T1000 (cell line): ENCODE data around the gene TTC12.
"Not testable (repeated sequence)": the region's sequence is repeated elsewhere in the genome, so short reads cannot be mapped to it uniquely, and the experiment has no call there.

Experiments
- DNase-seq: peaks from one replicate; lab custom pipeline; 2025; ENCODE audit warnings: mixed read lengths; lab: John Stamatoyannopoulos, UW

Gene TTC12

DNA sequence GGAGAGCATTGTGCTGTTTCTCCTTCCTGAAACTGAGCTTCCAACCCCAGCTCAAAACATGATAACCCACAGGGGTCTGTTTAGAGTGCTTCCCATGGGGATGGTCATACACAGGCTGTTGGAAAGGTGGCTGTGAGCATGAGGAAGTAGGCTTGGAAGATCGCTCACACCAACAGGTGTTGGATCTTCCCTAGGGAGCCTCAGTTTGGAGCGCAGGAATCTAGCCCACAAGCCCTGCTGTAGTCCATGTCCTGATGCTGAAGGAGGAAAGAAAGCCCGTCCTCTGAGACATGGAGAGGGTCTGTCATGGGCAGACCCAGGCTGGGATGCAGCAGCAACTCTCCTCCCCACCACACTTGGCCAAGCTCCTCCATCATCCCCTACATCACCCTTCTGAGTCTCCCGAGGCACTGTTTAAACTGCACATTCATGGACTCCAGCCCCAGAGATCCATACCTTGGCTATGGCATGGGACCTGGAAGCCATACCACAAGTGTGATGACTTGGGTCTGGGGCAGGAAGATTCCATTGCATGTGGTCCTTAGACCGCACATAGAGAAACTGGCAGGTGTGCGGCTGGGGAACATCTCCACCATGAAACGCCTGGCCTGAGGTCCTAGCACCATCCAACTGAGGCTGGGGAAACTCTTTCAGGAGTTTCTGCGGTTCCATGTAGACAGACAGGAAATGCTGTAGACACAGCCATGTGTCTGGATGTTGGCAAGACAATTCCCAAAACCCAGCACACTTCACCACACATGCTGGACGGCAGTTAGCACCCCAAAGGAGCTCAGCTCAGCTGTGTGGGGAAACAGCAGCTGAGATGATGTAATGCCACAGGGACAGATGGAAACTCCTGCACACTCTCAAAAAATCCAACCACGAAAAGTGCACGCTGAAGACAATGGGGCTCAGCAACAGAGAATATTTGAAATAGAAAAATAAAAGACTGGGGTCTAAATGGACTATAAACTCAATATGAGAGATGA lies 27.6 kb upstream of the TTC12 start:
- DNase-seq: no peak

DNA sequence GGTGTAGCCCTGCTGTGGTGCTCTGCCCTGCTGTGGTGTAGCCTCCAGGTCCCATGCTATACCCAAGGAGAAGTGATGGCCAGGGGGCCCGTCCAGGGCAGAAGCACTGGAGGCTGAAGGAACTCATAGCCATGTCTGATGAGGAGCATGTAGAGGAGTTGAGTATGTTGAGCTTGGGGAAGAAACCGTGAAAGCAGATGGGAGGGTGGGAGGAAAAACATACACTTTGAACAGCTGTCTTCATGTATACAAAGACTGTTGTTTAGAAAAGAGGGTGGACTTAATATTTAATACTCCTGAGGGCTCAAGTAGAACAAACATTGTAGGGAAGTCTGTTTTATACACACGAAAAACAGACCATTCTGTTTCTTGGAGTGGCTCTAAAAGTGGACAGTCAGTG lies 26.6 kb upstream of the TTC12 start:
- no peak for DNase-seq

DNA sequence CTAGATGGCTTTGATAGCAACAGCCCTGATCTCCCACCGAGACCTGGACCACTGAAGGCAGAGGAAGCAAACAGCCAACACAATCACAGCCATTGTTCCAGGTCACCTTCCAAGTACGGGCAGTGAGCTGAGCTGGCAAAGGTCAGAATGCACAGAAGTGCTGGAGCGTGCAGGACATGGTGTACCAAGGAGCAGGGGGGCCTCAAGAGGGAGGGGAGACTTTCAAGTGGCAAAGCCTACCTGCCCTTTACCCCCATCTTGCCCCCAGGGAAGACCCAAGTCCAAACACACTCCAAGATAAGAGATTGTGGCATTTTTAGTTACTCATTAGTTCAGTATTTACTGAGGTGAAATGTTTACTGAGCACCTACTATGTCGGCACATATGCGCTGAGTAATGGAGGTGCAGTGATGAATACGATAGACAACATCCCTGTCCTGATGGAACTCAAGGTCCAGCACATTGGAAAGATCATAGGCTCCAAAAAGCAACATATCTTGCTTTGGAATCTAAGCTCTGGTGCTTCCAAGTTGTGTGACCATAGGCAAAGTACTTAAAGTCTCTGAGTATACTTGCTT lies 26.0 kb upstream of the TTC12 start:
- no peak for DNase-seq

DNA sequence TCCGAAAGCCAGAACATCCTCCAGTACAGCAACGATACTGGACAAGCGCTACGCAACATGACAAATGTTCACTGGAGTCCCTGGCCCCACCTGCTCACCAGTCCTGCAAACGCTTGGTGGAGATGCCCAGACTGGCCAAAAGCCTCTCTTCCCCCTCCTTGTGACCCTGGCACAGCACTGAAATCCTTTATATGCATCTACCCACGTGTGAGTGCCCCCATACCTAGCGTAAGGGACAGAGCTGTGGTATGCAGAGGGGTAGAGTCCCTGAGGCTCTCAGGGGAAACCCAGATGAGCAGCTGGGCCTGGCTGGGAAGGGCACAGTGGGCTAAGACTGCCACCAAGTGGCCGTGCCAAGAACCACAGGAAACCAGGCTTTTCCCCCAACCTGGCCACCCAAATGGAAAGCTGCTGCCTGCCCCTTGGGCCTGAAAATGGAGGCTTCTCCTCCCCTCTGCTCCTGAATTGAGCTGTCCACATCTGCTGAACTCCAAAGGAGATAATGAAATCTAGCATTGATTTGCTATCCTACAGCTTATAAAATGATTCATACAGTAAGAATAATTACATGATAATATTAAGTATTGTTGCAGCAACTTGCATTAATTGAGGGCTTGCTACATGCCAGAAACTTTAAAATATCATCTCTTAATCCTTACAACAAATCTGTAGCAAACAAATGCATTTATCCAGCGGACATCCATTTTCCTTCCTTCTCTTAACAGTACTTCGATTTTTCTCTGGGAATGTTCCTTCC lies 24.8 kb upstream of the TTC12 start:
- no peak for DNase-seq

DNA sequence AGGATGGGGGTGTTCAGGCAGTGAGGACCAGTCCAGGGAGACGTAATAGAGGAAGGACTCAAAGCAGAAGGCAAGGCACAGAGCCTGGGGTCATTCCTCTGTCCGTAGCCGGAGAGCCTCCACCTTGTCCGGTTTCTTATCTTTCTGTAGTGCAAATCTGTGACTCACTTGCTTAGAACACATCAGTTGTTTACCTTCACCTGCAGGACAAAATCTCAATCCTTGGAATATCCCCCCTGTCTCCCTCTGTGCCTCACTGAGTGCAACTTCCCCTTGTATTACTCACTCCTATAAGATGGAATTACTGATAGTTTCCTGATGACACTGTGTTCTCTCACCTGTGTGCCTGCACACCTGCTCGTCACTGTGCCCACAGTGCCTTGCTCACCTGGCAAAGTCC lies 20.4 kb upstream of the TTC12 start:
- DNase-seq: no peak

DNA sequence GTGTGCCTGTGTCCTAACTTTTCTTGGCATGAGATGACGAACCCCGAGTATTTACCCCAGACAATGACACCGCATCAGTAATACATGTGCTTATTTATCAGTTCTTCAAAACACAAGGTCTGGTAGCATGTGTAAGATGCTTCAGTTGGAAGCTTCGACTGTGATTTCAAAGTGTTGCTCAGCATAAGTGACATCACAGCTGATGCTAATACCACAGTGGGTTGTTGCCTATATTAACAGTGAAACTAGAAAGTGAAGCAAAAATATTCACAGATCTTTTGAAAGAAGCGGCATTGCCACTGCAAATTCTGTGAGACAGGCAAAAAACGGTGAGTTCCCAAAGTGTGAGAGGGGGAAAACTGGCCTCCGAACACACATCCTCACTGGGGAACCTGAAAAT lies 18.4 kb upstream of the TTC12 start:
- DNase-seq: no peak

DNA sequence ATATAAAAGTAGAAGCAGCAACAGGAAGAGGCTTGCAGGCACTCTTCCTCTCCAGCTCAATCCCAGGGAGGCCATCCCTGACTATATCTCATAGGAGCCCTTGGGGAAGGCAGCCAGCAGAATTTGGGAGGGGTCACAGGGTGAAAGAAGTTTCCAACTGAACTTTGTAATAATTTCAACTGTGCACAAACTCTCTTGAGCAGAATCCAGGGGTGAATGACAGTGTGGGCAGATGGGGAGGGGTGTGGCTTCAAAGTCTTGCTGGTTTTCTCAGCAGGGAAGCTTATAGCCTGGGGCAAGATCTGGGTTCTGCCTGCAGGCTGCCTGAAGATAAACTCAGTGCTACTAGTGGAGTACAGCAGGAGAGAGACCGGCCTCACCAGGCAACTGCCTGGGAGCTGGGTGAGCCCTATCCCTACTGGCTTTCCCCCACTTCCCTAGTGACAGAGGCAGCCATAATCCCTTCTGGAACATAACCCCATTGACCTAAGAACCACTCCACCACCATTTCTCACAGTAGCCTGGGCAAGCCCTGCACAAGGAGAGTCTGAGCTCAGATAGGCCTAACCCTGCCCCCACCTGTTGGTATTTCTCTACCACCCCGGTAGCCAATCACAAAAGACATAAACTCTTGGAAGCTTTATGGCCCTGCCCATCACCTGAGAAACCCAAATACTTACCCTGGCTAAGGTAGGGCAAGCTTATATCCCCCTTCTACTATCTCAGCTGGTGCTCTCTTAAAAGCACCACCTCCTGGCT lies 17.8 kb upstream of the TTC12 start:
- no peak for DNase-seq

DNA sequence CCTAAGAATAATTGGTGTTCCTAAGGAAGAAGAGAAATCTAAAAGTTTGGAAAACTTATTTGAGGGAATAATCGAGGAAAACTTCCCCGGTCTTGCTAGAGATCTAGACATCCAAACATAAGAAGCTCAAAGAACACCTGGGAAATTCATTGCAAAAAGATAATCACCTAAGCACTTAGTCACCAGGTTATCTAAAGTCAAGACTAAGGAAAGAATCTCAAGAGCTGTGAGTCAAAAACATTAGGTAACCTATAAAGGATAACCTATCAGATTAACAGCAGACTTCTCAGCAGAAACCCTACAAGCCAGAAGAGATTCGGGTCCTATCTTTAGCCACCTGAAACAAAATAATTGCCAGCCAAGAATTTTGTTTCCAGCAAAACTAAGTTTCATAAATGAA lies 15.9 kb upstream of the TTC12 start:
- not testable (repeated sequence) for DNase-seq

DNA sequence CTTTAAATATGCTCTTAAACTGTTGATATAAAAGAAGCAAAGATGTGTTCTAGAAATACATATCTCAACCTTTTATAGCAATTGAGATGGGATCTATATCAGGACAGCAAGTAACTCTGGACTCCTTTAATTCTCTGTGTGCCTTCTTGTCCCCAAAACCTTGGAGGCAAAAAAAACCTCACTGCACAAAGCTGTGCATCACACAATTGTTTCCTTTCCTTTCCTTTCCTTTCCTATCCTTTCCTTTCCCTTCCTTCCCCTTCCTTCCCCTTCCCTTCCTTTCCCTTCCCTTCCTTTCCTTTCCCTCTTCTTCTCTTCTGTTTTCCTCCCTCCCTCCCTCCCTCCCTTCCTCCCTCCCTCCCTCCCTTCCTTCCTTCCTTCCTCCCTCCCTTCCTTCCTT lies 9.5 kb upstream of the TTC12 start:
- no peak for DNase-seq

DNA sequence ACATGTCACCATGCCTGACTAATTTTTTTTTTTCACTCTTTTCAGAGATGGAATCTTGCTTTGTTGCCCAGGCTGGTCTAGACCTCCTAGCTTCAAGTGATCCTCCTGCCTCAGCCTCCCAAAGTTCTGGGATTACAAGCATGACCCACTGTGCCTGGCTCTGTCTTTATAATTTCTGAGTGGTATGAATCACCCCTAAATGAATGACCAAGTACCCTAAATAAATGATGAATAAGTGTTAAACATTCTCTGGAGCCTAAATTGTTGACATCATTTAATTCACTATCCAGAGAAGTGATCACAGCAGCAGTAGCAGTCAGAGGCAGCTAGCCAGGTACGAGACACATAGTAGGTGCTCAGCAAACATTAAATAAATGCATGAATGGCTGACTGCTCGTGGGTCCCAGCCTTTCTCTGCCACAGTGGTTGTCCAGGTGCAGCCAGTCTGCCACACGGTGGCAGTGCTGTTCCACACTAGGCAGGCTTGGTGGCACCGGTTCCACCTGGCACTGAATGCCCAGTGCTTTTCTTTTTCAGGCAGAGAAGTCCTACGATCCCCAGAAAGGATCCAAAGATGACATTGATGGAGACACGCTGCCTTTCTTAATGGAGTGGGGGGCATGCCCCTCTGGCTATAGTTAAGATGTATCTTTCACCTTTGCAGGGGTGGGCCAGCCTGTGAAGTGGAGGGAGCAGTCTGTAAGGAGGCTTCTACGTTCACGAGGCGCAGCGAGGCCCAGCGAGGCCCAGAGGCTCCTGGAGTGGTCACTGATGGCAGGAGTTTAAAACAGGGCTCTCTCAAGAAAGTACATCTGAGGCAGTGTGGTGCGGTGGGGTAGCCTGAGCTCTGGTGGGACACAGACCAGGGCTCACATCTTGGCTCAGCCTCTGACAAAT lies 8.7 kb upstream of the TTC12 start:
- no peak for DNase-seq

DNA sequence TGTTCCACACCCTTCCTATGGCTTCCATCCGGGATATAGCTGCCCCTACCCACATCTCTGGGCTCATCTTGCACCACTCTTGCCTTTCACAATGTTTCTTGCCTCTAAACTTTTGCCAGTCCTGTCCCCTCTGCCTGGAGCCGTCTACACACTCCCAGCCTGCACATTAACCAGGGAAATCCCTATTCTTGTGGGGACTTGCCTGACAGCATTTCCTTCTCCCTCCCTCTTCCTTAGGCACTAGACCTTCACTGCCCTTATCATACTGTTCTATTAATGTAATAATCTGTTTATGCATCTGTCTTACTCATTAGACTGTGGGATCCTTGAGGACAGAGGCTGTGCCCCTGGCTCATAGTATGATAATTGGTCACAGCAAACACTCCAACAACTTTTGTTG lies 5.8 kb upstream of the TTC12 start:
- DNase-seq: no peak

DNA sequence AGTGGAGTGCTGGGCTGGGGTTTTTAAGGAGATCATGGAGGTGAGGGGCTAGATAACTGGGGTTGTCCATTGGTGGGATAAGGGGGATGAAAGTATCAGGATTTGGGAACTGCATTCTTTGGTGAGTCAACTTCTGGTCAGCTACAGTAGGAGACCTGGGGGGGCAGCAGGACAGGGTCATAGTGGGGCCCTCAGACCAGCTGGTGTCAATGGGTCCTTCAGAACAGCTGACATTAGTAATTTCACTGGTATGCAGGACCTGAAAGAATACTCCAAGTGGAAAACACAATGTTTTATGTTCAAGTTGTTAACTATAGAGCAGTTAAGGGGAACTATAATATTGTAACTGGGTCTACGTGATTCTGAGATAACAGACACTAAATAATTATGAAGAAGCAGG lies 2.8 kb upstream of the TTC12 start:
- no peak for DNase-seq

DNA sequence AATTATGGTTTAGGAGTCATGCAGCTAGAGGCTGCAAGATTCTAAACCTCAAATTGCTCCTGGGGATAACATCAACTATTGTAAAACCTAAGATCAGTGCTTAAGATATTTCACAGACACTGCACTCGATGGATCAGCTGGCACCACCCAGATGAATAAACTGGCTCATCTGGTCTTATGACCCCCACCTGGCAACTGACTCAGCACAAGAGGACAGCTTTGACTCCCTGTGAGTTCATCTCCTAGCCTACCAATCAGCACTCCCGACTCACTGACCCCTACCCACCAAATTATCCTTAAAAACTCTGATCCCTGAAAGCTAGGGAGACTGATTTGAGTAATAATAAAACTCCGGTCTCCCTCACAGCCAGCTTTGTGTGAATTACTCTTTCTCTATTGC lies 782 bp upstream of the TTC12 start:
- DNase-seq: no peak

DNA sequence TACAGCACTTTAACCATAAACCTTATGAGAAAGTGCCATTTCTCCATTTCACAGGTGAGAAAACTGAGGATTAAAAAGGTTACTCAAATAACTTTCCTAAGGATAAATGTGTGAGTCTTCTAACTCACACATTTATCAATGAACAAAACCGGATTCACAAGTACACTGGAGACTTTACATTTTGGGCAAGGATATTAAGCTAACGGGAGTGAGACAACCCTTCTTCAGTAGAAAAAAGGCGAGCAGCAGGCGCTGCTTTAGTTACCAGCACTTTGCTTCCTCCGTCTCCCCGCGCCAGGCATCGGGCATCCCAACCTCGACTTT lies 356 bp upstream of the TTC12 start:
- DNase-seq: no peak

DNA sequence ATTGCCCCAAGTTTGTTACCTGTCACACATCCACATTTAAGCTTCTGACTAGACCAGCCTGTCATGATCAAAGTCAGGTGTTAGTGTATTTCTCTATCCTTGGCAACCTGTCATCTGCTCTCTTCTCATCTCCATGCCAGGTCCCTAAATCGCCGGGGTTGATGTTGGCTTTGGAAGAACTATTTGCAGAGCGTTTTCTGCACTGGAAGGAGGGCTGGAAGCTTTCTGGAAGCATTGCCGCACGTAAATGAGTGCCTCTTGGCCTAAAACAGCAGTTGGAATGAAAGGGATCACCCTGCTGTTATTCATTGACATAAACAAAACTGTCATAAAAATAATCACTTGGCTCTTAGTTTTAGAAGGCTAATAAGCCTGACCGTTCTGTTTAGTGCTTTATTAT lies 1.4 kb downstream of the TTC12 start:
- DNase-seq: no peak

DNA sequence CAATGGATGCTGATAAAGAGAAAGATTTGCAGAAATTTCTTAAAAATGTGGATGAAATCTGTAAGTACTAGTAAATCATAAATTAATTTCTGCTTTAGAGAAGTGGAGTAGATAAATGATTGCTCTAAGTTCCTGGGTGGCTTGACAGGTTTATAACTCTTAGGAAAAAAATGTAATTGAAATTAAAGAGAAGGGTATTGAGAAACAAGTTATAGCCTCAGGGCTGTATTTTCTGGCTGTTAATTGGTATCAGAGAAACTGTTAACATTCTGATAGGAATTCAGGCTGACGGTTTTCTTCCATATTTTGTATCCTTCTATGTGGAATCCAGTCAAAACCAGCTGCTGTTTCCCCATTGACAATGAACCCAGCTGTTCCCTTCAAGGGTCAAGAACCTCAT lies 1.9 kb downstream of the TTC12 start:
- DNase-seq: no peak

DNA sequence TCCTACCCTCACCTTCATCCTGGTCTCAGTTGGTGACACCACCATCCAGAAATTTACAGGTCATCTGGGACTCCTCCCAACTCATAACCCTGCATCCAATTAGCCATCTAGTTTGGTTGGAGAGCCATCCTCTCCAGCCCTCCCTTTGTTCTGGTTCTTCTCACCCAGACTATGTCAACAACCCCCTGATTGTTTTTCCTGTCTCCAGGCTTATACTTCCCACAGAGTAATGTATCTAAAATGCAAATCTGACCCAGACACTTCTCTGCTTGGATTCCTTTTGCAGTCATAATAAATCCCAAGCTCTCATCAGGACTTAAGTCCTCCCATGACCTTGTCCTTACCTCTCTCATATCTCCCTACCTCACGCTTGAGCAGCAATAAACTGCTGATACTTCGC lies 3.0 kb downstream of the TTC12 start:
- DNase-seq: no peak

DNA sequence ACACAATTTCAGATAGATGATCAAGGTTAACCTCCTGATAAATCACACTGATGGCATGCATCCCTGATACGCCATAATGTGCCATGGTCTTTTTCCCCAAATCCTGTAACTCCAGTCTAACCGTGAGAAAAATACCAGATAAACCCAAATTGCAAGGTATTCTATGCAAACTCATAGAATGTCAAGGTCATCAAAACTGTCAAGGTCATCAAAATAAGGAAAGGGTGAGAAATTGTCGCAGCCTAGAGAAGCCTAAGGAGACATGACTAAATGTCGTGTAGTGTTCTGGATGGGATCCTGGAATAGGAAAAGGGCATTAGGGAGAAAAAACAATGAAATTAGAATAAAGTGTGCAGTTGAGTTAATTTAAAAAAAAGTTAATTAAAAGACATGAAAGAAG lies 4.7 kb downstream of the TTC12 start:
- DNase-seq: no peak

DNA sequence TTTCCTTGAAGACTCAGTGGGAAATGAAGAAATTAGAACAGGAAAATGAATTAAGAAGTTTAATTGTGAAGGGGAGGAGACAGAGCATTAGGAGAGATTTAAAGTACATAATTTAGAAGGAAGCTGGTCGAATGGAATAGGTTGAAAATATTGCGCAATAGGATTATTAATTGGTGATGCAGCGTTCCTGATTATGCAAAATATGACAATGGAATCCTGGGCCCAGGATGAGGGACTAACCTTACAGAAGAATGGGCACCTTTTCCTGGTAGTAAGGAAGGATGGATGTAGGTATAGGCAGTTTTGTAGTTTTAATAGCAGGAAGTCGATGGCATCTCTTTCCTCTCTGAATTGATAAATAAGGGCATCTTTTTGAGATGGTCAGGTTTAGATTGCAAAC lies 7.8 kb downstream of the TTC12 start:
- DNase-seq: no peak

DNA sequence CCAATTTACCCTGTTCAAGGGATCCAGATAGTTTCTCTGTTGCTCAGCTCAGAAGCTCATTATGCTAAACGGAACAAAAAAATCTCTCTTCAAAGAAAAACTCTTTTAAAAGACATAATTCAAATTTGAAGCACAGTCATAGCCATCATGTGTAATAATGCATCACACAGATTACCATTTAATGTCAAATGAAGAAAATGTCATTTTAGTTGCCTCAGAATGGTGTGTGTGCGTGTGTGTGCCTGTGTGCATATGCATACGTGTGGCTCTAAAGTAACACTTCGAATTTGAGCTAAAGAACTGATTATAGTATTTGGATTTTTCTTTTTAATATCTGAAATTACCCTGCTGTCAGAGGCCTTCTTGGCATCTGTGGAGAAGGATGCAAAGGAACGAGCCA lies 9.9 kb downstream of the TTC12 start:
- DNase-seq: no peak

DNA sequence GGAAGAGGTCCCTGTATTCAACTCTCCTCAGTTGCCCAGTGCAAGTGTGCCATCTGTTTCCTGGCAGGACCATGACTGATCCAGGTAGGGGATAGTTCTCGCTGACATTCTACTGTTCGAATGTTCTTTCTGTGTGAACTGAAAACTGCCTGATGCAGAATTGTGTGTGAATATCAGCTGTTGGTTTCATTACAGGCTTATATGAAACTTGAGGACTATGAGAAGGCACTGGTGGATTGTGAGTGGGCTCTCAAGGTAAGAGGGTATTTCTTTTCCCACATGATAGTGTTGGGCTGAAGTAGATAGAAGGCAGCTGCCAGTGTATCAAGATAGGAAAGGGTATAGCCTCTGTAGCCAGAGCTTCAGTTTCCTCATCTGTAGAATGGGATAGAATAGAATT lies 15.3 kb downstream of the TTC12 start:
- no peak for DNase-seq
